DMS79 (cell line): ENCODE measurements around the gene SLC6A16.
A peak's percentile ranks its signal among the peaks of the same experiment; 100 is the strongest.
"Not testable (repeated sequence)": the region's sequence is repeated elsewhere in the genome, so short reads cannot be mapped to it uniquely, and the experiment has no call there.

Experiments
- DNase-seq: peaks from one replicate; lab custom pipeline; 2025; lab: John Stamatoyannopoulos, UW

Gene SLC6A16

DNA sequence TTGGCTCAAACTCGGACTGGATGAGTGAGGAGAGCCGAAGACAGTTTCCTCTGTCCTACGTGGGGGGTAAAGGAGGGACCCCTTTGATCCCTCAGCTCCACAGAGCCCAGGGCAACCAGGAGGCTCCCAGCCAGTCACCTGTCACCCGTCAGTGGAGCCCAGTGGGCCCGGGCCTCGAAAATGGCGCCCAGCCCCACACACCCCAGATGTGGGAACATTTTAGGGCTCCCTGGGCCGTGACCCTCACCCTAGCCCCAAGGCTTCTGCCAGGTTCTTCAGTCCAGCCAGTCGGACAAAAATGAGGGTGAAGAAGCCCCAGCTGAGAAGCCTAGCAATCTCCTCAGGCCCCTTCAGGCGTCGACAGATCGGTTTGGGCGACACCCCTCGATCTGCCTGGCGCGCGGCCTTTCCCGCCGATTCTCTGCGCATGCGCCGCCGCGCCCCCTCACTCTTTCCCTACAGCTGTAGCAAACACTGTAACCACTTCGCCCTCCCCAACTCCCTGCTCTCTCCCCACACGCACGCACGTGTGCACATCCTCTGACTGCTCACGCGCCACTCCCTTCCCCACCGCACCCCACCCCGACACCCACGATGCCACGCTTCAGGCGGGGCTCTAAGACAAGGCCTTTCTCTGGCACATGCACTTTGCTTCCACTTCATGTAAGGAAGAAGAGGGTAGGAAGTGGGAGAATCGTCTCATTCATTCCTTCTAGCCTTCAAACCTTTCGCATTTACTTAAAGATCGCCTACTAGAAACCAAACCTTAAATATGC, at the start of gene SLC6A16:
Gene SLC6A16 (minus strand): TSS at position 391 of the 776 bp plus-strand sequence. CDS start 13,844 bp downstream, outside the sequence.
- no peak for DNase-seq

DNA sequence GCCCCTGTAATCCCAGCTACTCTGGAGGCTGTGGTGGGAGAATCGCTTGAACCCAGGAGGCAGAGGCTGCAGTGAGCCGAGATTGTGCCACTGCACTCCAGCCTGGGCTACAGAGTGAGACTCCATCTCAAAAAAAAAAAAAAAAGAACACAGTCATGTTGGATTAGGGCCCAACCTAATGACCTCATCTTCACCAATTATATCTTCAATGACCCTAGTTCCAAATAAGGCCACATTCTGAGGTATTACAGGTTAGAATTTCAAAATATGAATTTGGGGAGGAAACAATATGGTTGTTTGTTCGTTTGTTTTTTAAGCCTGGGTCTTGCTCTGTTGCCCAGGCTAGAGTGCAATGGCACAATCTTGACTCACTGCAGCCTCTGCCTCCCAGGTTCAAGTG, 48.2 kb upstream of the SLC6A16 start:
- not testable (repeated sequence) for DNase-seq

DNA sequence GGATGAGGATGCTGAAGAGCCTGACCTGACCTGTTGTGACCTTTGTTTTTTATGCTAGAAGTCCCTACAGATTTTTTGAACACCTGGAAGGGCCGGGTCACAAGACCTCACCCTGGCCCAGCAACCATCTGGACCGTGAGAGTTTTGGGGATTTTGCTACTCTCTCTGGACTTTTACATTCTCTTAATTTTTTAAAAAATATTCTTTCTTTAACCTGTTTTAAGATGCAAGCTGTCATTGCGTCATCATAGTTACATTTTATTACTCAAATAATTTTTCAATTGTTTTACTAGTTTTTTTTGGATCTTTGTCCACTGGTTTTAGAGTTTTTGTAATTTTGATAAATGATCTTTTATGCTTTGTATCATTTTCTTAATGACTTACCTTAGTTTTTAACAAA, 46.2 kb upstream of the SLC6A16 start:
- DNase-seq: no peak

DNA sequence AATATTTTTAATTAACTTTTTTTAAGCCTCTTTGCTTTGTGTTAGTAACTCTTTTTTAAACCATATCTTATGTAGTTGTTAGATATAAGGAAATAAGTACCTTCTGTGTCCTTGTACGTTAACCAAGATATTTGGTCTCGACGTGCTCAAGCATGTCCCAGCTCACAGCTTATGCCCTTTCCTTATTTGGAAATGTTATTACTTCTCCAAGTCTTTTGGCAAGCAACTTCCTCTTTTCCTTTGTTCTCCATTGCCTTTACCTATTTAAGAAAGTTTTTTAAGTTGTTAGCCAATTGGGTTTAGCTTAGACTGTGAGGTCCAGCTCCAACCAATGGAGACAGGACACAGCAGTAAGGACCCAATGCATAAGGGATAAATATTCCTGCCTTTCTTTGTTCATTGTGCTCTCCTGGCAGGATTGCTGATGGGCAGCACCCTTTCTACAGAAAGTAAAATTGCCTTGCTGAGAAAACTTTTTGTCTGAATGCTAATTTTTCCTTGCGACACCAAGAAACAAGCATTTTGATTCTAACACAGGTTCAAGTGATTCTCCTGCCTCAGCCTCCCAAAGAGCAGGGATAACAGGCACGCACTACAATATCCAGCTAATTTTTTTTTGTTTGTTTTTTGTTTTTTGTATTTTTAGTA, 43.8 kb upstream of the SLC6A16 start:
- DNase-seq: no peak

DNA sequence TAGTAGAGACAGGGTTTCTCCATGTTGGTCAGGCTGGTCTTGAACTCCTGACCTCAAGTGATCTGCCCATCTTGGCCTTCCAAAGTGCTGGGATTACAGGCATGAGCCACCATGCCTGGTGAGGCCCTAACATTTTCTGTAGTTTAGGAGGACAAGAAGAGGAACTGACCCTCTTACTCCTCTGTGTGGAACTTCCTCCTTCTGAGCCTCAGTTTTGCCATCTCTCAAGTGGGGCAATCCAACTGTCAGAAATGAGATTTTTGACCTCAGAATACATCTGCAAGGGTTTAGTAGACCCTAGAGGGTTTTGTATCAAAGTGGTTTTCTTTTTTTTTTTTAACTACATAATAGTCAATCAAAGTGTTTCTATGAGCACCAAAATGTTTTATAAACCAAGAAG, 41.1 kb upstream of the SLC6A16 start:
- DNase-seq: no peak

DNA sequence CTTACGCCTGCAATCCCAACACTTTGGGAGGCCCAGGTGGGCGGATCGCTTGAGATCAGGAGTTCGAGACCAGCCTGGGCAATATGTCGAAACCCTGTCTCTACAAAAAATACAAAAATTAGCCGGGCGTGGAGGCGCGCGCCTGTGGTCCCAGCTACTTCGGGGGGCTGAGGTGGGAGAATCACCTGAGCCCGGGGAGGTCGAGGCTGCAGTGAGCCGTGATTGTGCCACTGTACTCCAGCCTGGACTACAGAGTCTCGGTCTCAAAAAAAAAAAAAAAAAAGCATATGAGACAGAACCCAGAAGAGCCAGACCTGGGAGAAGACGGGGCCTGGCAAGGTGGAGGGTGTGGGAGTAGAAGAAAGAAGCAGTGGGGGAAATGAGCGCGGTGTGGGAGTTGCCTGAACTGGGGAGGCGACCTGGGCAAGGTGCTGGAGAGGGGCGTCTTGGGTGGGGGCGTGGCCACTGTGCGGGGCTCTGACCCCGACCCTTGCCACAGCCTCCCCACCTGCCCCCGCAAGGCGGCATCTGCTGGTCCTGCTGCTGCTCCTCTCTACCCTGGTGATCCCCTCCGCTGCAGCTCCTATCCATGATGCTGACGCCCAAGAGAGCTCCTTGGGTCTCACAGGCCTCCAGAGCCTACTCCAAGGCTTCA, 39.2 kb upstream of the SLC6A16 start:
- DNase-seq: no peak

DNA sequence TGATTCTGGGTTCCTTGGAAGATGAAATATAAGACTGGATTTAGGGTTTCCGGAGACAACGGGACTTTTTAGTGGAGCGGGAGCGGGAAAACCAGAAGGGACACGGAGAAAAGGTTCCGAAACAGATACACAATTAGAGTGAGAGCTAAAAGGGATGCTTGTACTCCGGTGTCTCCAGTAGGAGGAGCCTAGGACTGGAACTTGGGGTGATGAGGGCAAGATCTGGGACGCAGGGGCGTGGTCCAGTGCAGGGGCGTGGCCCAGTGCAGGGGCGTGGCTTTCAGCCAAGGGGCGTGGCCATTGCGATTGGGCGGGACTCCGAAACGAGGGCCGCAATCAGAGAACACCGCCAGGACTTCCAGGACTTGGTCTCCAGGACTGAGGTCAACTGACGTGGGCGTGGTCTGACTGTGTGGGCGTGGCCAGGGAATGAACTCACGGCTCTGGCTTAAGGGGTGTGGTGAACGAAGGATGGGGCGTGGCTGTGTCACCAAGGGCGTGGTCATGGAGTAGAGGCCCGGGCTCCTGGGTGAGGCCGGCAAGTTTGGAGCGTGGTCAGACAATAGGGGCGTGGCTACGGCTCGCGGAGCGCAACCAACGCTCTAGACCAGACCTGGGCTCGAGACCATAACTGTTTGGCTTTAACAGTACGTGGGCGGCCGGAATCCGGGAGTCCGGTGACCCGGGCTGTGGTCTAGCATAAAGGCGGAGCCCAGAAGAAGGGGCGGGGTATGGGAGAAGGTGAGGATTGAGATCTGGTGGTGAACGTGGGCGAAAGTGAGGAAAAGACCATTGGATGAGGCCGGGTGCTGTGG, 38.5 kb upstream of the SLC6A16 start, which contains the start of gene DKKL1:
Gene DKKL1 (plus strand): TSS at position 610 of the 815 bp plus-strand sequence. CDS start 122 bp downstream, at position 732.
- peak; percentile 50 for DNase-seq

DNA sequence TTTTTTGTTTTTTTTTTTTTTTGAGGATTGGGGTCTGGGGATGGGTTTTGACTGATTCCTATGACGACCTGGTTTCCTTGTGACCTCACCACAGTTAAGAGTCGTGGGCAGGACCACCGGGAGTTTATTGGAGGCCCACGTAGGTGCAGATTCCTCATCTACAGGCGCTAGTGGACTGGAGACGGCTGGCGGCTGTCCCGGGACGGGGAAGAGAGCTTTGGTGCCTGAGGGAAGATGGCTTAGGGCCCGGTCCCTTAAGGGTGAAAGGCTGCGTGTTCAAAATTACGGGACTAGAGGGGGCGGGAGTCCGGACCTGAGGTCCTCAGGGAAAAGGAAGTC, 37.9 kb upstream of the SLC6A16 start:
- no peak for DNase-seq

DNA sequence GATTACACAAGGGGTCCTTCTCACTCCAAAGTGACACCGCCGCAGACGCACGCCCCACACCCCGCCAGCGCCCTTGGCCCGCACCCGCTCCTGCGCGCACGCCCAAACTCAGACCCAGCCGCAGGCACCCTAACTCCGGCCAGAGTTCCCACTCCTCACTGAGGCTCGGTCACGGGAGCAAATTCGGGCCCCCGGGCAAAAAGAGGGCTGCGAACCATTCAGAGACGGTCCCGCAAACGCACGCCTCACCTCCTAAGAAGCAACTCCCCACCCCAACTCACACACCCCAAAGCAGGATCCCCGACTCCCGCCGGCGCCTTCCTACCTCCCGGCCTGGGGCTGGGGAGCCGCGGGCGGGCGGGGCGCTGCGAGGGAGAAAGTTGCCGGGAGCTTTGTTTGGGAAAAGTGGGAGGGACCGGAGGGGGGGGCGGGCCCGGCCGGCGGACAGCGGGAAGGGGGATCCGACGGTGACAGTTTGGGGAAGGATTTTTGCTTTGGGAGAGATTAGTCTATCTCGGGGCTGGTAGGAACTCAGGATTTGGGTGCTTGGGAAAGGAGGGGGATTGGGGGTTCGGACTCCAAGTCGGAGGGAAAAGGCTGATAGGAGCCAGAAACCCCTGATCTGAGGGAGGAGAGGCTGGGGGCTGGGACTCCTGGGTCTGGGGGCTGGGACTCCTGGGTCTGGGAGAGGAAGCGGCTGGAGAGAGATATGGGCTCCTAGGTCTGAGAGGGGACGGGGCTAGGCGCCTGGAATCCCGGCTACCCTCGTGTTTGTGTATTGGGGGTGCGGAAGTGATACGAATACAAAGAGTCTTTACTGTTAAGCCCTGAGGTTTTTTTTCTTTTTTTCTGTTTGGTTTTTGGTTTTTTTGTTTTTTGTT, 37.3 kb upstream of the SLC6A16 start, which contains the start of gene TEAD2:
Gene TEAD2 (minus strand): TSS at position 369 of the 881 bp plus-strand sequence. CDS start 2,341 bp downstream, outside the sequence.
- no peak for DNase-seq

DNA sequence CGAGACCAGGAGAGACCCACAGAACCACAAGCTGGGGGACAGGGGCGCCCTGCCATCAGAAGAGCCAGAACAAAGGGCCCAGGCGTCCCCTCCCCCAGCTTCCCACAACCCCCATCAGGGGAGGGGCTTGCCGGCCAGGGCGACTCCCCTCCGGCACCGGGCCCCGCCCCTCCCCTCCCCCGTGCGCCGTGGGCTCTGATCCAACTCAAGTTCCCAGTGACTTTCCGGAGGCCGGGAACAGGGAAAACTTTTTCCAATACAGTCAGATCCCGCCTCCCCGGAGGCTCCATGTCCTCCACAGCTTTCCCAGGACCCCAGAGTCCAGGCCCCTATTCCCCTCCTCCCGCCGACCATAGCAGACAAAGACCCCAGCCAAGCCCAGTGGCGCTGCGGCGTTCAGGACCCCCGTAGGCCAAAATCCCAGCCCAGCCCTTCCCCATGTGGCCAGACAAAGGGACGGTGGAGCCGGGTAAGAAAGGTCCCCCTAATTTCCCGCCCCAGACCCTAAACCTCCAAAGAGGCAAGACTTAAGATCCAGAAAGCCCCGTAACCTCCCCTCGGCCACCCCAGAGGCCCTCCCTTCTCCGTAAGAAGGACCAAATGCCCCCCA, 36.6 kb upstream of the SLC6A16 start:
- DNase-seq: peak; percentile 24

DNA sequence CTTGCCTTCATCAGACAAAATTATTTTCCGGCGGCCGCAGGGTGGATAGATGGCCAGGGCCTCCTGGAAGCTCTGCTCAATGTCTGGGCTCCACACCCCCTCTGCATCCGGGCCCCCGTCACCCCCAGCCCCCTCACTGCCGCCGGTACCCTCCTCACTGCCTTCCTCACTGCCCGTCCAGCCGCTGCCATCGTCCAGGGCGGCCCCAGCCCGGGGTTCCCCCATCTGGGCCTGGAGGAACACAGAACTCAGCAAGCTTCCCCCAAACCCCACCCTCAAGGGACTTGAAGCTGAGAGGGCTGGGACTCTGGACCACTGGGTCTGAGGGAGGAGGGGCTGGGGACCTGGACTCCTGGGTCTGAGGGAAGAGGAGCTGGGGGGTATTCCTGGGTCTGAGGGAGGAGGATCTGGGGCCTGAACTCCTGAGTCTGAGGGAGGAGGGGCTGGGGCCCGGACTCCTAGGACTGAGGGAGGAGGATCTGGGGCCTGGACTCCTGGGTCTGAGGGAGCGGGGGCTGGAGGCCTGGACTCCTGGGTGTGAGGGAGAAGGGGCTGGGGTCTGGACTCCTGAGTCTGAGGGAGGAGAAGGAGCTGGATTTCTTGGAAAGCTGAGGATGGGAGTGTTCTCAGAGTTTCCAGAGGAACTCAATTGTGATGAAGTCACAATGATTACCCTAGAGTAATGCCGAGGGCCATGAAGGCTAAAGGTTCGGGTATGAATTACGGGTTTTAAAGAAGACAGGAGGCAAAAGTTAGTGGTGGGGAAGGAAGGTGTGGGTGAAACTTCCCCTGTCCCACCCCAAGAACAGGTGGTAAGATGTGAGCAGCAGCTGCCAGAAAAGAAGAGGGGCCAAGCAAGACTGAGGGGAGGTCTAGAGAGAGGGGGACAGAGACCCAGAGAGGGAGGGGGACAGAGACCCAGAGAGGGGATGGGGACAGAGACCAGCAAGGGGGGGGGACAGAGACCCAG, 35.1 kb upstream of the SLC6A16 start:
- DNase-seq: no peak

DNA sequence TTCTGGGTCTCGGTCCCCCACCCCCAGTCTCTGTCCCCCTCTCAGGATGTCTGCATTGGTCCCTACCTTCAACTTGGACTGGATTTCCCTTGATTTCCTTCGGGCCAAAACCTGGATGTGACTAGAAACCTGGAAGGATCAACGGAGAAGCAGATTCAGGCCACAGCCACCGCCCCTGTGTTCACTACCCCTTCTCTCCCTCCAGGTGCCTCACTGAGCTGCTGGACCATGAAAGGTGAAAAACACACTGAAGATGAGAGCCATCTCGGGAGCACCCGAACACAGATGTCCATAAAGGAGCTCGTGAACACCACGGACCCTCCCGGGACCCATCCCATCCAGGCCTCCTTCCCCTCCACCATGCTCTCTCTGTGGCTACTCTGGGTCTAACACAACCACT, 32.2 kb upstream of the SLC6A16 start:
- DNase-seq: no peak

DNA sequence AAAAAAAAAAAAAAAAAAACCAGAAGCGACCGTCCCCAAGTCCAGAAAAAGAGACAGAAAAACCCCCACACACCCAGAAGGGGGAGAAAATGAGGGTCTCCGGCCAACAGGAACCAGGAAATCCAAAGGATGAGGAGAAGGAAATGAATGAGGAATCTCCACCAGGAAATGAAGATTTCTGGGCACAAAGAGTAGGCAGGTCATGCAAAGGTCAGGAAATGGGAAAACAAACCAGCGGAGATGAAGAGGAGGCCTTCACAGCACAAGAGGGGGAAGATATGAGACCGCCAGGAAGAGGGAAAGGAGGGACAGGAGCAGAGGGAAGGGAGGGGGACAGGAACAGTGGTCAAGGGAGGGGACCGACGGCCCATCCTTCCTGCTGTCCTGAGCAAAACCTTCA, 31.4 kb upstream of the SLC6A16 start:
- DNase-seq: no peak

DNA sequence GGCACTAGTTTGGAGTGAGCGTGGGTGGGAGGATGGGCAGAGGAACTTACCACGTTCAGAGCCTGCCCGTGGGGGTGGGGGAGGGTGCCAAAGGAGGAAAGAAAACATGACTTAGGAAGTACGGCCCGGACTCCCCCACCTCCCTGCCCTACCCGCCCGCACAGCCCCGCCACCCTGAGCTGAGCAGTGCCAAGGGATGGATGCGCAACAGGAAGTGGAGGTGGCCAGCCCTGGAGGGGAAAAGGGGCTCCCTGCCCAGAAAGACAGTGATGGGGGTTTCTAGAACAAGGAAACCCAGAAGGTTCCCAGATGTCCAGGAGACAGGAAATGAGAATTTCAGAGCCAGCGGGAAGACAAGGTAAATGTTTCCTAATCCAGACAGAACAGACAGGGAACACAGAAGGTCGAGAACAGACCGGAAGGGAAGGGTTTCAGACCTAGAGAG, 30.9 kb upstream of the SLC6A16 start:
- DNase-seq: no peak

DNA sequence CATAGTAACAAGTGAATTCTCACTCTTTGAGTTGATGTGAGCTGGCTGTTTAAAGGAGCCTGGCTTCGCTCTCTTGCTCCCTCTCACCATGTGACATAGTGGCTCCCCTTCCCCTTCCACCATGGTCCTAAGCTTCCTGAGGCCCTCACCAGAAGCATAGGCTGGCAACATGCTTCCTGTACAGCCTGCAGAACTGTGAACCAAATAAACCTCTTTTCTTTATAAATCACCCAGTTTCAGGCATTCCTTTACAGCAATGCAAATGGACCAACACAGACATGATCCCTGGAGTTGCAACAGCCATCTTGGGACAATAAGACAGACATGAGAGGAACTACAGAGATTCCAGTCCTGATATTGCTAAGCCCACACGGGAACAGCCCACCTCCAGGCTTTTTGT, 24.6 kb upstream of the SLC6A16 start:
- DNase-seq: no peak

DNA sequence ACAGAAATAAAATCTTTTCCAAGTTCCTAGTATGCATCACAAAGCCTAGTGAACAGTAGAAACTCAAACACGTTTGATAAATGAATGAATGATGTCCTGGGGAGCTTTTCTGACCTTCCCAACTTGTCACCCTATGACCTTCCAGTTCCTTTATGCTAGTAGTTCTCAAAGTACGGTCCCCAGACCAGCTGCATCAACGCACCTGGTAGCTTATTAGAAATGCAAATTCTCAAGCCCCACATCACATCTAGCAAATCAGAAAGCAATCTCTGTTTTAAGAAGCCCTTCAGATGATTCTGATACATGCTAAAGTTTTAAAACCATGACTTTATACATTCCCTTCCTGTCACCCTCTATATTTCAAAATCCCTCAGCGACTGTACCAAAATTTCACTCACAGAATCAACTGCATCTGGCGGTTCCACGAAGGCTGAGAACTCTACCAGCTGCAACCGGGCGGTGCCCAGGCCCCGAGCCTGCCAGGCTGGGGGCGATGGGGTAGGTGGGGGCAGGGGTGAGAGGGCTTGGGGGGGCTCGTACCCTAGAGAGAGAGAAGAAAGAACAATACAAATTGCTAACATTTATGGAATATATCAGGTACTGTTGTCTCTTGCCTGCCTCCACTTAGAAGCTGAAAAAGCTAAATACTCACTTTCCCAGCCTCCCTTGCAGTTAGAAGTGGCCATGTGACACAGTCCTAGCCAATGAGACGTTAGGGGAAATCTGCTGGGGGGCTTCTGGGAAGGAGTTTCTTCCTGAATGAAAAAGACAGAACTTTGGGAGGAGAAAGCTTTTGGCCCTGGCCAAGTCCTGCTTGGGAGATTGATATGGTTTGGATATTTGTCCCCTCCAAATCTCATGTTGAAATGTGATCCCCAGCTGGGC, 23.6 kb upstream of the SLC6A16 start:
- DNase-seq: no peak

DNA sequence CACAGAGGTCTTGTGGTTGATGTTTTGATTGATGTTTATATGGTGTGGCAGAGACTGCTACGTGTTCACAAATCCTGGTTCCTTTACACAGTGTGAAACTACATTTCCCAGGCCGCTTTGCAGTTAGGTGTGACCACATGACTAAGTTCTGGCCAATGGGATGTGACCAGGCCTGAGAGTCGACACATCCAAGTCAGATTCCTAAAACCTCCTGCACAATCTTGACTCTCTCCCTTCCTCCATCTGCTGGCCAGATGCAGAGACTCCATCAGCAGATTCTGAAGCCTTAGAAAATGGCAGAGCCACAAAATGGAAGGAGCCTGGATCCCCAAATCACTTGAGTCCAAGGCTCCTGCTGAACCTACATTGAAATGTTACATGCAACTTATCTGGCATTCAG, 22.8 kb upstream of the SLC6A16 start:
- DNase-seq: no peak

DNA sequence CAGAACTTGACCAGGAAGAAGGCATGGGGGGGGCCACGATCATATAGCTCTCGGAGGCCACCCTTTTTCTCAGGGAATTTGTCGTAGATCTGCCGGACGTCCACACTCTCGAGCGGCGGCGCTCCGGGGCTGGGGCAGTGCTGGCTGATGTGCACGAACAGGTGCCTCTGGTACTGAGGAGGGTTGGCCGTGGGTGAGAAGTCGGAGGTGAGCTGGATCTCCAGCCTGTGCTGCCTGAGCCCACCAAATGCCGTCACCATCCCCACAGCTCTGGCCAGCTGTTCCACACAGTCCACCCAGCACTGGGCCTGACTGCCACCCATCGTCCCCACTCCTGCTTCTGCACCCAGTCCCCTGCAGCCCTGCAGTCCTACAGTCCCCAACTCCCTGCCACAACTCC, 22.2 kb upstream of the SLC6A16 start:
- no peak for DNase-seq
